Measurements from ENCODE around the gene MMP20.

DNA sequence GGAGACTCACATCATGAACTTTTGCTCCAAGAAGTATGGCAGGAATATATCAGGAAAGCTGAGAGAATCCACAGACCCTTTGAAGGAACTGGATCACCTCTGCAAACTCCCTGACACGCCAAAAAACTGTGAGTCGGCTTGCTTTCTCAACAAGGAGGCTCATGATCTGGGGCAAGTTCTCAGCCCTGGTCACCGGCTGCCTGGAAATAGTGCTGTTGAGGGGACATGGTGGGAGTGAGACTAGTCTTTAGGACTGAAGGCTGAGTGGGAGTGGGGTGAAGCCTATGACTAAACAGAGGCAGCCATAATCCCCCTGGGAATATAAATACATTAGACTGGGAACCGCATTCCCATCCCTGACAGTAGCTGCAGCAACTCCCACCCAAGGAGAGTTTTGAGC lies 86.2 kb downstream of the MMP20 start:
- TF ChIP-seq, protein P1, sequence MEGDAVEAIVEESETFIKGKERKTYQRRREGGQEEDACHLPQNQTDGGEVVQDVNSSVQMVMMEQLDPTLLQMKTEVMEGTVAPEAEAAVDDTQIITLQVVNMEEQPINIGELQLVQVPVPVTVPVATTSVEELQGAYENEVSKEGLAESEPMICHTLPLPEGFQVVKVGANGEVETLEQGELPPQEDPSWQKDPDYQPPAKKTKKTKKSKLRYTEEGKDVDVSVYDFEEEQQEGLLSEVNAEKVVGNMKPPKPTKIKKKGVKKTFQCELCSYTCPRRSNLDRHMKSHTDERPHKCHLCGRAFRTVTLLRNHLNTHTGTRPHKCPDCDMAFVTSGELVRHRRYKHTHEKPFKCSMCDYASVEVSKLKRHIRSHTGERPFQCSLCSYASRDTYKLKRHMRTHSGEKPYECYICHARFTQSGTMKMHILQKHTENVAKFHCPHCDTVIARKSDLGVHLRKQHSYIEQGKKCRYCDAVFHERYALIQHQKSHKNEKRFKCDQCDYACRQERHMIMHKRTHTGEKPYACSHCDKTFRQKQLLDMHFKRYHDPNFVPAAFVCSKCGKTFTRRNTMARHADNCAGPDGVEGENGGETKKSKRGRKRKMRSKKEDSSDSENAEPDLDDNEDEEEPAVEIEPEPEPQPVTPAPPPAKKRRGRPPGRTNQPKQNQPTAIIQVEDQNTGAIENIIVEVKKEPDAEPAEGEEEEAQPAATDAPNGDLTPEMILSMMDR (IDR thresholded peaks at IDR 0.05 in 2 of 3, conservative IDR thresholded peaks at IDR 0.05 in 1 of 3; ENCODE audit: borderline replicate concordance in 1 of 3, insufficient read depth in 1 of 3, low read depth in 2 of 3, low read length in 2 of 3), result no peak
- TF ChIP-seq ZNF274 (IDR thresholded peaks at IDR 0.05; ENCODE audit: low read depth, low read length) (no peak), POLR2AphosphoS5 (IDR thresholded peaks at IDR 0.05; ENCODE audit: low read depth, low read length) (no peak), CEBPB (IDR thresholded peaks at IDR 0.05; ENCODE audit: low read depth) (no peak), EZH2 (IDR thresholded peaks at IDR 0.05) (no peak)
- TF ChIP-seq, protein P2, sequence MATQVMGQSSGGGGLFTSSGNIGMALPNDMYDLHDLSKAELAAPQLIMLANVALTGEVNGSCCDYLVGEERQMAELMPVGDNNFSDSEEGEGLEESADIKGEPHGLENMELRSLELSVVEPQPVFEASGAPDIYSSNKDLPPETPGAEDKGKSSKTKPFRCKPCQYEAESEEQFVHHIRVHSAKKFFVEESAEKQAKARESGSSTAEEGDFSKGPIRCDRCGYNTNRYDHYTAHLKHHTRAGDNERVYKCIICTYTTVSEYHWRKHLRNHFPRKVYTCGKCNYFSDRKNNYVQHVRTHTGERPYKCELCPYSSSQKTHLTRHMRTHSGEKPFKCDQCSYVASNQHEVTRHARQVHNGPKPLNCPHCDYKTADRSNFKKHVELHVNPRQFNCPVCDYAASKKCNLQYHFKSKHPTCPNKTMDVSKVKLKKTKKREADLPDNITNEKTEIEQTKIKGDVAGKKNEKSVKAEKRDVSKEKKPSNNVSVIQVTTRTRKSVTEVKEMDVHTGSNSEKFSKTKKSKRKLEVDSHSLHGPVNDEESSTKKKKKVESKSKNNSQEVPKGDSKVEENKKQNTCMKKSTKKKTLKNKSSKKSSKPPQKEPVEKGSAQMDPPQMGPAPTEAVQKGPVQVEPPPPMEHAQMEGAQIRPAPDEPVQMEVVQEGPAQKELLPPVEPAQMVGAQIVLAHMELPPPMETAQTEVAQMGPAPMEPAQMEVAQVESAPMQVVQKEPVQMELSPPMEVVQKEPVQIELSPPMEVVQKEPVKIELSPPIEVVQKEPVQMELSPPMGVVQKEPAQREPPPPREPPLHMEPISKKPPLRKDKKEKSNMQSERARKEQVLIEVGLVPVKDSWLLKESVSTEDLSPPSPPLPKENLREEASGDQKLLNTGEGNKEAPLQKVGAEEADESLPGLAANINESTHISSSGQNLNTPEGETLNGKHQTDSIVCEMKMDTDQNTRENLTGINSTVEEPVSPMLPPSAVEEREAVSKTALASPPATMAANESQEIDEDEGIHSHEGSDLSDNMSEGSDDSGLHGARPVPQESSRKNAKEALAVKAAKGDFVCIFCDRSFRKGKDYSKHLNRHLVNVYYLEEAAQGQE (IDR thresholded peaks at IDR 0.05; ENCODE audit: low read depth), result no peak
- TF ChIP-seq, protein P3, sequence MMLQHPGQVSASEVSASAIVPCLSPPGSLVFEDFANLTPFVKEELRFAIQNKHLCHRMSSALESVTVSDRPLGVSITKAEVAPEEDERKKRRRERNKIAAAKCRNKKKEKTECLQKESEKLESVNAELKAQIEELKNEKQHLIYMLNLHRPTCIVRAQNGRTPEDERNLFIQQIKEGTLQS (IDR thresholded peaks at IDR 0.05), result no peak
